ENCODE data around the gene FUBP3. TPM values are rescaled to one million over a fixed set of nuclear protein-coding genes. Genes with fewer than 3 reads are reported as not detected.
A peak's percentile ranks its signal among the peaks of the same experiment; 100 is the strongest.

Gene FUBP3
- total RNA-seq = 29.2 TPM

DNA sequence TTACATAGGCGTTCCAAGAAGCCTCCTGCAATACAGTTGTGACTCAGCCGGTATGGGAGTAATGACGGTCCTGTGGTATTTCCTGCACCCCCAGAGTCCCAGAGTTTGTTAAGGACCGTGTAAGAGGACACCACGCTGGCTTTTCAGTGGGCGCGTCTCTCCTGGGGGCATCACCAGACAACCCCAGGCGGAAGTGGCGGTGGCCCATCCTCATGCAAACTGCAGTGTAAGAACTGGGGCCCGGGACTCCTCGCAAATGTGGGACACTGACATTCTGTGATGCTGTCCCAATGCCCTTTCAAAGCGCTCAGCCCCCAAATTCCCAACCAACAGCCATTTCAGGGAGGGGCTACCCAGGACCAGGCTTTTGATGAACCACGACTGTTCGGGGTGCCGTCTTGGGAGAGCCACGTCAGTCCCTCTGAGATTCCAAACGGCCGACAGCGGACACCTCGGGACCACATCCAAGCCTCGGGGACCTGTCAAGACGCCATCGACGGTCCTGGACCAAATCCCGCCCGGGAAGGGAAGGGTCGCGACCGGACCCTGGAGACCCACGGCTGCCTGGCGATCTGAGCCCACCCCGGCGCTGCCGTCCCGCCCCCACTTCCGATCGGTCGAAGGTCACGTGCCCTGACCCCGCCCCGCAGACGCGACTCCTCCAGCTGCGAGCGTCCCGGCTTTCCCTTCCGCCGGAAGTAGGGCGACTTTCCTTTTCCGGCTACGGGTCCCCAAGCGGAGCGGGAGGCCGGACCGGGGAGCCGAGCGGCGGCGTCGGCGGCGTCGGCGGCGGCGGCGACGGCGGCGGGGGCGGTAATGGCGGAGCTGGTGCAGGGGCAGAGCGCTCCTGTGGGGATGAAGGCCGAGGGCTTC is at the start of gene FUBP3:
TSS of gene FUBP3 (plus strand) at position 713 of the 873 bp plus-strand sequence. CDS start at position 817, 104 bp downstream.
- peak; percentile 96 for ATAC-seq

DNA sequence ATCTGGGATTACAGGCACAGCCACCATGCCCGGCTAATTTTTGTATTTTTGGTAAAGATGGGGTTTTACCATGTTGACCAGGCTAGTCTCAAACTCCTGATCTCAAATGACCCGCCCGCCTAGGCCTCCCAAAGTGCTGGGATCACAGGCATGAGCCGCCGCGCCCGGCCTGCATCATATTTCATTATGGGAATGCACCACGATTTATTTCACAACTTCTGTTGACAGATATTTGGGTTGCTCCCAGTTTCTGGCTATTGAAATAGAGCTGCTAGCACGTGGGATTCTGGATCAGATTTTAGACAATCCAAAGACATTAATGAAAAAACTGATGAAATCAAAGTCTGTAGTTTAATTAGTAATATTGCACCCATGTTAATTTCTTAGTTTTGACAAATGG is 48.4 kb upstream of the FUBP3 start:
- ATAC-seq = peak; percentile 42

- ATAC-seq = no peak
These were observed 47.7 kb upstream of the FUBP3 start for GRCh38 chr9:130531670-130532069.

GRCh38 chr9:130532426-130533080 is 46.8 kb upstream of the FUBP3 start:
- ATAC-seq = no peak

GRCh38 chr9:130535818-130536521 is 43.4 kb upstream of the FUBP3 start:
- no peak for ATAC-seq

GRCh38 chr9:130536701-130537107 is 42.7 kb upstream of the FUBP3 start:
- no peak for ATAC-seq

DNA sequence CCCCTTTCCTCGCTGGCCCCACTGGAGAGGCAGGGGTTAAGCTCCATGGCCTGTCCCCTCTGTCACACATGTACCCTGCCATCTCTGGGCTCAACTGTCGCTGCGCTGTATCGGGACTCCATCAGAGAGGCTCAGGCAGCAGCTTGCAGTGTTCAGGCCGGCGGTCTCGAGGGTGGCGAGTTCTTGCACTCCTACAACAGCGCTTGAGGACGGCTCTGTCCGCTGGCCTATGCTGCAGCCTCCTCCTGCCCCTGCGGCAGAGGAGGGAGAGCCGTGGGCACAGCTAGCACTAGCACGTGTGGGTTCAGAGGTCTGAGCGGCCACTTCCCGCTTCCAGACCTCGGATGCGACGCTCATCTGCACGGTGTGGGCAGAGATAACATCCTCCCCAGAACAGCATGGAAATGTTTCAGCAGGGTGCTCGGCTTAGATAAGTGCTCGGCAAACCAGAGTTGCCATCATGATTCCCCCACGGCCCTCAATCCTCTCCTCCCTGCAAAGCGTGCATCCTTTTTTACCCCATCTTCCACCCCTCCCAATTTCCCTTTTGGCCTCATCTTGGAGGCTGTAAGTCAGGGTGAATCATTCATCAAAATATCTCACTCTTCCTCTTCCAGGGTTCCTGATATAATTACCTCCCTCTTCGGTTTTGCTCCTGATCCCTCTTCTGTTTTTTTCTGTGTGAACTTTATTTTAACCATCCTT is 41.9 kb upstream of the FUBP3 start:
- no peak for ATAC-seq

GRCh38 chr9:130539420-130540223 is 39.8 kb upstream of the FUBP3 start:
- ATAC-seq = peak; percentile 85

DNA sequence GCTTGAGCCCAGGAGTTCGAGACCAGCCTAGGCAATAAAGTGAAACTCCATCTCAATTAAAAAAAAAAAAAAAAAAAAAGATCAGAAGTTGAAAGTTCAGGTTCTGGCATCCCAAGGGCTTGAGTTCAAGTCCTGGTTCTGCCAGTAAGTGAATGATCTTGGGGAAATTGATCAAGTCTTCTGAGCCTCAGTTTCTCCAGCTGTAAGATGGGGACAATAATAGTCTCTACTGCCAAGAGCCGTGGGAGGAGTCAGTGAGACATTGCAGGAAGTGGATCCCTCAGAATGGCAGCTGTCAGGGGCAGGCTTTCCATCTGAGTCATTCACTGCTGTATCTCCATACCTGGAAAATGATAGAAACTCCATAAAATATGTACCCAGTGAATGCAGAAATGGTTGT is 37.8 kb upstream of the FUBP3 start:
- ATAC-seq = no peak

GRCh38 chr9:130542038-130542437 is 37.3 kb upstream of the FUBP3 start:
- ATAC-seq = no peak

GRCh38 chr9:130542457-130543228 is 36.7 kb upstream of the FUBP3 start:
- ATAC-seq = peak; percentile 56

- no peak for ATAC-seq
These were observed 36.0 kb upstream of the FUBP3 start for GRCh38 chr9:130543368-130543767.

- no peak for ATAC-seq
These were observed 35.5 kb upstream of the FUBP3 start for GRCh38 chr9:130543859-130544258.

DNA sequence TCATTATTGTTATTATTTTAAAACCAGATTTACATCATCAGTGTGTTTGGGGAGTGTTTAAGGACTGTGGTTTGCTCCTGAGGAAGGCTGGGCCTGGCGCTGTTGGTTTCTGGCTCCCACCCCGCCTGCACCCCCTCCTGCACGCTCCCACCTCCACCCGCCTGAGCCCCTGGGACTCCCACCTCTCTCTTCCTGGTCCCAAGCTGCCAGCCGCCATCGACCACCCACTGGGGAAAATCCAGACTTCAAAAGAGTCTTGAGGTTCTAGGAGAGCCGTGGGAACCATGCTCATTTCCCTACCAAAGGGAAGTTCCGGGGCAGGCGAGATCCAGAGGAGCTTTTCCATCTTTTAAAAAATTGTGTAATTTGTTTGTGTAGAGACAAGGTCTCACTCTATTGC is 35.0 kb upstream of the FUBP3 start:
- ATAC-seq = no peak

DNA sequence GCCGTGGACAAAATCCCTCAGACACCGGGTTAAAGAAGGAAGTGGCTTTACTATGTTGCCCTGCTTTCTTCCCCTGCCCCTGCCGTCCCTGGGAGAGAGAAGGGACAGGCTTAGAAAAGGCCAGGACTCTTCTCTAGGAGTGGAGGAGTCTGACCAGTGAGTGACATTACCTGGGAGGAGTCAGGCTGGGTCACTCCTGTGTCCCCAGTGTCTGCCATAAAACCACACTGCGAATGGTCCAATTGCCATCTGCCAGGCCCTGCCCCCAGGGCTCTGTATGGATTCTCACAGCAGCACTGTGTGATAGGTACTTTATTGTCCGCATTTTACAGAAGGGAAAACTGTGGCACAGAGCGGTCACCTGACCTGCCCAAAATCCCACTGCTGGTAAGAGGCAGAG is 31.3 kb upstream of the FUBP3 start:
- no peak for ATAC-seq

DNA sequence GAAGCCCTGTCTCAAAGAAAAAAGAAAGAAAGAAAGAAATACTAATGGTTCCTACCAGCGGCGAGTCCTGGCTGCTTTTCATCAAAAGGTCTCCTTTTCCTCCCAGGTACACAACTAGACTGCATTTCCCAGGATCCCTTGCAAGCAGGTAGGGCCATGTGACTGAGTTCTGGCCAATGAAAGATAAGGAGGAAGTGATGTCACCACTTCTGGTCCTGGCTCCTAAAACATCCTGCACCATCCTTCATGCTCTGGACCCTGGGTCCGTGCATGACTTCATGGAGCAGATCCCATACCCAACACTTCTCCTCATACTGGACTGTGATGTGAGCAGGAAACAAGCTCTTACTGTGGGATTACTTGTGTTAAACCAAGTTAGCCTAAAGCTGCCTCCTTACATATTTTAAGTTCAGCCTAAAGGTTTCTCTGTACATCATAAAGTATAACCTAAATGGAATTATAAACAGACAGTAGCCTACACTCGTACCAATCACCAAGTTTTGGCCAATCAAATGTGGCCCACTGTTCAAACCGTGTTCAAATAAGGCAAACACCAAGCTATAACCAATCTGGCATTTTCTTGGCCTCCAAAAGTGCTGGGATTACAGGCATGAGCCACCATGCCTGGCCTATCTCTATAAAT is 30.2 kb upstream of the FUBP3 start:
- ATAC-seq = peak; percentile 40

GRCh38 chr9:130554606-130555005 is 24.8 kb upstream of the FUBP3 start:
- no peak for ATAC-seq

GRCh38 chr9:130555061-130555460 is 24.3 kb upstream of the FUBP3 start:
- no peak for ATAC-seq

GRCh38 chr9:130555968-130556367 is 23.4 kb upstream of the FUBP3 start:
- ATAC-seq = peak; percentile 60

- peak; percentile 9 for ATAC-seq
These were observed 22.8 kb upstream of the FUBP3 start for GRCh38 chr9:130556396-130557076.

Measured in esophagus mucosa (tissue), 1 donor.